HG02885 (cell line): ENCODE measurements around the gene CSHL1.
"Not testable (repeated sequence)": the region's sequence is repeated elsewhere in the genome, so short reads cannot be mapped to it uniquely, and the experiment has no call there.

Experiments
- ATAC-seq: cut with Tn5 transposase; IDR thresholded peaks from one replicate; pipeline ENCODE4 v1.9.1; 2021; ENCODE audit warnings: mild to moderate bottlenecking; ENCODE audit not compliant: unreplicated experiment, poor library complexity

CSHL1 gene

DNA sequence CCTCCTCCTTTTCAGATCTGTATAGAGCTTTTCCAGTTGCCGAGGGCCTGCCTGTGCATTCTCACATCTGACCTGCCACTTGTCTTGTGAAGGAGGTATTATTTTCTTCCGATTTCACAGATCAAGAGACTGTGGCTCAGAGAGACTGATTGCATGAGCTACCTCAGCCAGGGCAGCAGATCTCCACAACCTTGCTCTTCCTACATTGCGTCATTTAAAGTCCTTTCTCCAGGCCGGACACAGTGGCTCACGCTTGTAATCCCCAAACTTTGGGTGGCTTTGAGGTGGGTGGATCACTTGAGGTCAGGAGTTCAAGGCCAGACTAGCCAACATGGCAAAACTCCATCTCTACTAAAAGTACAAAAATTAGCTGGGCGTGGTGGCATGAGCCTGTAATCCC, 9.0 kb upstream of the CSHL1 start:
- not testable (repeated sequence) for ATAC-seq

DNA sequence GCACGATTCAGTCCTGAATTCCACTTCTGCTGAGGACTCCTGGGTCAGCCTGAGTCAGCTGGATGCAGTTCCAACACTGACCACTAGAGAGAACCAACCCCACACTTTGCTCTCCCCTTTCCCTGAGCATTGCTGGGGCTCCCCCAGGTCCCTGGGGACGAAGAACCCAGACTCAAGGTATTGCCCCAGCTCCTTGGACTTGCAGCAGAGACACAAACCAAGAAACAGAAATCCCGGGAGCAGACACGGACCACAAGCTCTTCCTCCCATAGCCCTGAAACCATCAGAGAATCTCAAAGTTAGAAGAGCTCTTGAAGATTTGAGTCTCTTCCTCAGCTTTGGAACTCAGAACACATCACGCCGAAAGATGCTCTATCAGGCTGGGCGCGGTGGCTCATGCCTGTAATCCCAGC, 8.3 kb upstream of the CSHL1 start:
- peak; percentile 74 for ATAC-seq

DNA sequence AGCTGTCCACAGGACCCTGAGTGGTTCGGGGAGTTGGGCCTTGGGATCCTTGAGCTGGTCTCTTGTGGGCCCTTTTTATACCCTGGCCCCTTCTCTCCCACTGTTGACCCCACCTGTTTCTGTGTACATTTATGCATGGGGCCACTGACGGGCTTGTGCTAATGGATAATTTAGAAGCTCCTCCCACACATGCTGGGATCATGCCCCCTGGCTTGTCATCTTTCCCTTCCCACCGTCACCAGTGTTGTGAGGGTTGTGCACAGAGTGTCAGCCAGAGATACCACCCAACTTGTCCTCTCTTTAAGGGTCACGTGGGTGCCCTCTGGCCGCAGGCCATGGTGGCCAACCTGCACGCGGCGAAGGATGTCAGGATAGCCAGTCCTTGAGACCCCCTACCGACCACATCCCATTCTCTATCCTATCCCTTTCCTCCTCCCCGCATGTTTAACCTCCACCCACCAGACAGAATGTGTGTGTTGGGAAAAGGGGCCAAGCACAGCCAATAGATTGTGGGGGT, 7.8 kb upstream of the CSHL1 start, which contains the start of gene GH1:
Gene GH1 (minus strand): TSS at position 51 of the 517 bp plus-strand sequence. CDS start 63 bp downstream, outside the sequence.
- not testable (repeated sequence) for ATAC-seq

DNA sequence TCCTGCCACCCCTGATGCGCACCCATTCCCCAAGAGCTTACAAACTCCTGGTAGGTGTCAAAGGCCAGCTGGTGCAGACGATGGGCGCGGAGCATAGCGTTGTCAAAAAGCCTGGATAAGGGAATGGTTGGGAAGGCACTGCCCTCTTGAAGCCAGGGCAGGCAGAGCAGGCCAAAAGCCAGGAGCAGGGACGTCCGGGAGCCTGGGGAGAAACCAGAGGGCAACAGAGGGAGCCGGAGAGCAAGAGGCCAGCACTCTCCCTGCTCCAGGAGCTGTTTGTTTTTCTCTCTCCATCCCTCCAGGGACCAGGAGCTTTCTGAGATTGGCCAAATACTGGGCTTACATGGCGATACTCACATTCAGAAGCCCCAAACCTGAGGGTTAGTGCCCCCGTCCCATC, 7.2 kb upstream of the CSHL1 start:
- ATAC-seq, result no peak

DNA sequence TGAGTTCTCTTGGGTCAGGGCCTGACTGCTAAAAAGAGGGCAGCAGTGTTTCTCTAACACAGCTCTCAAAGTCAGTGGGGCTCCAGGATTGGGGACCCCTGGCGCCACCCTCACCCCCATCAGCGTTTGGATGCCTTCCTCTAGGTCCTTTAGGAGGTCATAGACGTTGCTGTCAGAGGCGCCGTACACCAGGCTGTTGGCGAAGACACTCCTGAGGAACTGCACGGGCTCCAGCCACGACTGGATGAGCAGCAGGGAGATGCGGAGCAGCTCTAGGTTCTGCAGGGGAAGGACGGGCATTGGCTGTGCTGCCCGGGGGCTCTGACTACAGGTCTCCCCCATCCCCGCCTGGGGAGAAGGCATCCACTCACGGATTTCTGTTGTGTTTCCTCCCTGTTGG, 6.6 kb upstream of the CSHL1 start:
- ATAC-seq, result no peak

DNA sequence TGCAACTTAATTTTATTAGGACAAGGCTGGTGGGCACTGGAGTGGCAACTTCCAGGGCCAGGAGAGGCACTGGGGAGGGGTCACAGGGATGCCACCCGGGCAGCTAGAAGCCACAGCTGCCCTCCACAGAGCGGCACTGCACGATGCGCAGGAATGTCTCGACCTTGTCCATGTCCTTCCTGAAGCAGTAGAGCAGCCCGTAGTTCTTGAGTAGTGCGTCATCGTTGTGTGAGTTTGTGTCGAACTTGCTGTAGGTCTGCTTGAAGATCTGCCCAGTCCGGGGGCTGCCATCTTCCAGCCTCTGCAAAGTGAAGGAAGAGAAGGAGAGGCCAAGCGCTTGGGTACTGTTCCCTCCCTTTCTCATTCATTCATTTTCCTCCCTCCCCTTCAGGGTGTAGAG, 6.1 kb upstream of the CSHL1 start:
- not testable (repeated sequence) for ATAC-seq

DNA sequence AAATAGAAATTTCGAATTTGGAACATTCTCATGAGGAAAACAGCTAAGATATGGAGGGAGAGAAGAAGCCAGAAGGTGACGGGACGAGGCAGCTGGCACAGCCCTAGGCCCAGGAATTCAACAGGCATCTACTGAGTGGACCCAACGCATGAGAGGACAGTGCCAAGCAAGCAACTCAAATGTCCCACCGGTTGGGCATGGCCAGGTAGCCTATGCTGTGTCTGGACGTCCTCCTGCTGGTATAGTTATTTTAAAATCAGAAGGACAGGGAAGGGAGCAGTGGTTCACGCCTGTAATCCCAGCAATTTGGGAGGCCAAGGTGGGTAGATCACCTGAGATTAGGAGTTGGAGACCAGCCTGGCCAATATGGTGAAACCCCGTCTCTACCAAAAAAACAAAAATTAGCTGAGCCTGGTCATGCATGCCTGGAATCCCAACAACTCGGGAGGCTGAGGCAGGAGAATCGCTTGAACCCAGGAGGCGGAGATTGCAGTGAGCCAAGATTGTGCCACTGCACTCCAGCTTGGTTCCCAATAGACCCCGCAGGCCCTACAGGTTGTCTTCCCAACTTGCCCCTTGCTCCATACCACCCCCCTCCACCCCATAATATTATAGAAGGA, 5.6 kb upstream of the CSHL1 start:
- no peak for ATAC-seq

DNA sequence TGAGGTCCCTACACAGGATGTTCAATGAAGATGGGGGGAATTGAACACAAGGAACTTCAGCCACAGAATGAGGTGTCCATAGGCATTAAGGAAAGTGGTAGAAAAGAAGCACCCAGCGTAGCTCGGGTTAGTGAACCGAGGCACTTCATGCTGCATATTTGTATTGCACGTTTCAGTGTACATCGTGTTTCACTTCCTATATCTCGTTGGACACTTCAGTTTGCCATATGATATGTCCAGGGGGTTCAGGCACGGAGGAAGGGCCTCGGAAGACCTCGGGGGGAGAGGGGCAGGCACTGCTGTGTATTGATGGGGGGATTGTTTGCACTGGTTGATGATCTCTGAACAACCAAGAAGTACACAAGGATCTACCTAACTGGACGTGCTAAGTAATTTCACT, 4.7 kb upstream of the CSHL1 start:
- not testable (repeated sequence) for ATAC-seq

DNA sequence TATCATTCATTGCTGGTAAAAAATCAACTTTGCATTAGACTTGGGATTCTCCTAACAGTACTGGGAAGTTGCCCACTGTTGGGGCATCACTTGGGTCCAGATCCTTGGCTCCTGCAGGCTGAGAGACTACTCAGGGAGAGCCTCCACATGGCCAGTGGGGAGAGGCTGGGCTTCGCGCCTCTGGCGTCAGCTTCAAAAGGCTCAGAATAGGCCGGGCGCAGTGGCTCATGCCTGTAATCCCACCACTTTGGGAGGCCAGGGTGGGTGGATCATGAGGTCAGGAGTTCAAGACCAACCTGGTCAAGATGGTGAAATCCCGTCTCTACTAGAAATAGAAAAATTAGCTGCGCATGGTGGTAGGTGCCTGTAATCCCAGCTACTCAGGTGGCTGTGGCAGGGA, 3.4 kb upstream of the CSHL1 start:
- ATAC-seq, result no peak

DNA sequence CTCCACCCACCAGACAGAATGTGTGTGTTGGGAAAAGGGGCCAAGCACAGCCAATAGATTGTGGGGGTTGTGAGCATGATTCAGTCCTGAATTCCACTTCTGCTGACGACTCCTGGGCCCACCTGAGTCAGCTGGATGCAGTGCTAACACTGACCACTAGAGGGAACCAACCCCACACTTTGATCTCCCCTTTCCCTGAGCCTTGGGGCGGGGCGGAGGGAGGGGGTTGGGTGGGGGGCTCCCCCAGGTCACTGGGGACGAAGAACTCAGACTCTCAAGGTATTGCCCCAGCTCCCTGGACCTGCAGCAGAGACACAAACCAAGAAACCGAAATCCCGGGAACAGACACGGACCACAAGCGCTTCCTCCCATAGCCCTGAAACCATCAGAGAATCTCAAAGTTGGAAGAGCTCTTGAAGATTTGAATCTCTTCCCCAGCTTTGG, 621 bp upstream of the CSHL1 start:
- ATAC-seq, result no peak

DNA sequence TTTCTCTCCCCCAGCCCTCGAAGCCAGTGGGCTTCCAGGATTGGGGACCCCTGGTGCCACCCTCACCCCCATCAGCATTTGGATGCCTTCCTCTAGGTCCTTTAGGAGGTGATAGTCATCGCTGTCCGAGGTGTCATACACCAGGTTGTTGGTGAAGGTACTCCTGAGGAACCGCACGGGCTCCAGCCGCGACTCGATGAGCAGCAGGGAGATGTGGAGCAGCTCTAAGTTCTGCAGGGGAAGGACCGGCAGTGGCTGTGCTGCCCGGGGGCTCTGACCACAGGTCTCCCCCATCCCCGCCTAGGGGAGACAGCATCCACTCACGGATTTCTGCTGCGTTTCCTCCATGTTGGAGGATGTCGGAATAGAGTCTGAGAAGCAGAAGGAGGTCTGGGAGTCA, 962 bp downstream of the CSHL1 start:
- ATAC-seq, result no peak

DNA sequence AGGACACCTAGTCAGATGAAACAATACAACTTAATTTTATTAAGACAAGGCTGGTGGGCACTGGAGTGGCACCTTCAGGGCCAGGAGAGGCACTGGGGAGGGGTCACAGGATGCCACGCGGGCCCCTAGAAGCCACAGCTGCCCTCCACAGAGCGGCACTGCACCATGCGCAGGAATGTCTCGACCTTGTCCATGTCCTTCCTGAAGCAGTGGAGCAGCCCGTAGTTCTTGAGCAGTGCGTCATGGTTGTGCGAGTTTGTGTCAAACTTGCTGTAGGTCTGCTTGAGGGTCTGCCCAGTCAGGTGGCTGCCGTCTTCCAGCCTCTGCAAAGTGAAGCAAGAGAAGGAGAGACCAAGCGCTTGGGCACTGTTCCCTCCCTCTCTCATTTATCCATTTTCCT, 1.5 kb downstream of the CSHL1 start:
- not testable (repeated sequence) for ATAC-seq

DNA sequence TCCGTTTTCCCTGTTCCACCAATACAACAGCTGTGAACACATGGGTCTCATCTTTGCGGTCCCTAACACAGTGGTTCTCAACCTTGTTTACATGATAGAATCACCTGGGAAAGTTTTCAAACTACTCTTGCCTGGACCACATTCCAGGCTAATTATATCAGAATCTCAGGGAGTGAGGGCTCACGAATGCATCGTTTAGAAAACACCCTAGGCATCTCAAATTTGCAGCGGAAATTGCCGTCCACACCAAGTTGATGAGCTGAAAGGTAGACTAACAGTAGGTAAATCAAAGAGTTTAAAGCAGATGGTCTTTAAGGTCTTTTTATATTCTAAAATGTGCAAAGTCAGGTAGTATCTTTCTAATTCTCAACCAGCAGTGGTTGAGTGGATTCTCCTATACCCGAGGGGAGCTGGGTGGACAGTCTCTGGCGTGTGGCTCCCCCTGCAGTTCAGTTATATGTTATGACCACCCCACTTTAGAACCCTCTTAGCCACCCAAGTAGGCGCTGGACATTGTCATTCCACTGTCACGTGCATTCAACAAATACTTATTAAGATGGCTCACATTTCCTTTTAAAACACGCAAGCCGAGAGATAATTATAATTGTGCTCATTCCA, 3.8 kb downstream of the CSHL1 start:
- ATAC-seq, result not testable (repeated sequence)

DNA sequence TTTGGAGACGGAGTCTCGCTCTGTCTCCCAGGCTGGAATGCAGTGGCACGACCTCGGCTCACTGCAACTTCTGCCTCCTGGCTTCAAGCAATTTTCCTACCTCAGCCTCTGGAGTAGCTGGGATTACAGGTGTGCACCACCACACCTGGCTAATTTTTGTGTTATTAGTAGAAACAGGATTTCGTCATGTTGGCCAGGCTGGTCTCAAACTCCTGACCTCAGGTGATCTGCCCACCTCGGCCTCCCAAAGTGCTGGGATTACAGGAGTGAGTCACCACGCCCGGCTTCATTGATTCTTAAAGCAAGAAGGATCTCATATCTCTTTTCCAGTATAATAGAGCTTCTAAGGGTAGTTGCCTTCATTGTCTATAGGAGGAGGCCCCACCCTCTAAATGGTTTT, 6.3 kb downstream of the CSHL1 start:
- ATAC-seq, result not testable (repeated sequence)

DNA sequence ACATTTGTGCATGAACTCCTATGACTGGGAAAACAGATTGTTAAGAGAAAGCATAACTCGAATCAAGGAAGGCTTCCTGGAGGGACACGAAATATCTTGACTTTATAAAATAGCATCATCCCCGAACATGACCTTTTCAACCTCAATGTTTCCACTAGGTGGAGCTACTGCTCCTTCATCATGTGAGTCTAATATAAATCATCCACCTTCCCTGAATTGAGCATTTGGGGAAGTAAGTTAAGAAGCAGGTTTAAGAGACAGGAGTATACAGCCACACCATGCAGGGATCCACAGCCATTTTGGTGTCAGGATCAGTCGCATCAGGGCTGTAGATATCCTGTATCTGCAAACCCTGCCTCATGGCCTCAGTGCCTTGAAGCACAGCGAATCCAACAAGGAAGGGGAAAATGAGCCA, 7.3 kb downstream of the CSHL1 start:
- ATAC-seq, result not testable (repeated sequence)

DNA sequence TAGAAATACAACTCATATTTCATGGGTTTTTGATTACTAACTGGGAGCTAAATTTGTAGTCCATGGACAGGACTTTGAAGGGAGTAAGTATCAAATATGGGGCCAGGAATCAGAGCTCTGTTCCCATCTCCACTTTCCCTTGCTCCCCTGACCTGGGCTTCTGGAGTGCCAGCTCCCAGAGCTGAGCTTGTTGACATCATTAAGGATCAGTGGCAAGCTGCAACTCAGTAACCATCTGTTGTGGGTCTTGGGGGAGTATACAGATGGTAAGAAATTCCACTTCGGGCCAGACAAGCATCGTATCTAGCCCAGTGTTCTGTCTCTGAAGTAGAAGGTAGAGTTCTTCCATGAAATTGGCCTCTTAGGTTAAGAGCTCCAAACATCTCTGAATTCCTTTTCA, 9.1 kb downstream of the CSHL1 start:
- ATAC-seq, result not testable (repeated sequence)

DNA sequence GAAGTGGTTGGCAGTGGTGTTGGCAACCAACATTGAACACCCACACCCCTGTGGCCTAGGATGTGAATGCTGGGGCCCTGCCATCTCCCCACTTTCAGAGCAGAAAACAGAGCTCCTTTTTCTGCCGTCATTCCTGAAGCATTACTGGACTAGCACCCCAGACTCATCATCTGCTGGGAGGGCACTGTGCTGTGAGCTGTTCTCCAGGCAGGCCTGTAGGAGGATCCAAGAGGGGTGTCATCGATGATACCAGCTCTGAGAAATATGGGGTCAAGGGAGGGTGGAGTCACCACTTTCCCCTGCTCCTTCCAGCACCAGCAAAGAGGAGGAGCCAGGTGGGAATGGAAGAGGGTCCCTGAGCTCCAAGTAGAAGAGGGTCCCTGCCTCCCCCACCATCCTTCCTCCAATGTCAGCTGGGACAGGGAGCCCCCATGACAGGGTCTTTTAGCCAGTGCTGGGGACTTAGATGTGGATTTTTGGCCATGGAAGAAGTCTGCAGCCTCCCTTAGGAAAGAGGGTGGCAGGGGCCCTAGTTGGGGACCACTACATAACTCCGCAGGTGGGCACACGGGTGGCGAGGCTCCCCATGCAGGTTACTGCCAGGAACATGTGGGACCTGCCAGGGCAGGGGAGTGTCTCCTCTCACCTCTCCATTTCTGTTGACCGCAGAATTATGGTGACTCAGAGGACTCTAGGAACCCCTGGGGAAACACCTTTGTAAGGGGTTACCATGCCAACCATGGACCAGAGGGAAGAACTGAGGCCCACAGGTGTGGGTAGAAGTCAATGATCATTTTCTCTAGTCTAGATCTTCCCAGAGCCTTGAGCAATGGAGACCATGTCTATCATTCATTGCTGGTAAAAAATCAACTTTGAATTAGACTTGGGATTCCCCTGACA, 11.9 kb downstream of the CSHL1 start:
- ATAC-seq, result not testable (repeated sequence)

DNA sequence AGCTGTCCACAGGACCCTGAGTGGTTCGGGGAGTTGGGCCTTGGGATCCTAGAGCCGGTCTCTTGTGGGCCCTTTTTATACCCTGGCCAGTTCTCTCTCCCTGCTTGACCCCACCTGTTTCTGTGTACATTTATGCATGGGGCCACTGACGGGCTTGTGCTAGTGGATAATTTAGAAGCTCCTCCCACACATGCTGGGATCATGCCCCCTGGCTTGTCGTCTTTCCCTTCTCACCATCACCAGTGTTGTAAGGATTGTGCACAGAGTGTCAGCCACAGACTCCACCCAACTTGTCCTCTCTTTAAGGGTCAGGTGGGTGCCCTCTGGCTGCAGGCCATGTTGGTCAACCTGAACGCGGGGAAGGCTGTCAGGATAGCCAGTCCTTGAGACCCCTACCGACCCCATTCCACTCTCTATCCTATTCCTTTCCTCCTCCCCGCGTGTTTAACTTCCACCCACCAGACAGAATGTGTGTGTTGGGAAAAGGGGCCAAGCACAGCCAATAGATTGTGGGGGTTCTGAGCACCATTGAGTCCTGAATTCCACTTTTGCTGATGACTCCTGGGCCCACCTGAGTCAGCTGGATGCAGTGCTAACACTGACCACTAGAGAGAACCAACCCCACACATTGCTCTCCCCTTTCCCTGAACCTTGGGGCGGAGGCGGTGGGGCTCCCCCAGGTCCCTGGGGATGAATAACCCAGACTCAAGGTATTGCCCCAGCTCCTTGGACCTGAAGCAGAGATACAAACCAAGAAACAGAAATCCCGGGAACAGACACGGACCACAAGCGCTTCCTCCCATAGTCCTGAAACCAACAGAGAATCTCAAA, 14.3 kb downstream of the CSHL1 start, which contains the start of gene CSH1:
Gene CSH1 (minus strand): TSS at position 51 of the 831 bp plus-strand sequence. CDS start 63 bp downstream, outside the sequence.
- not testable (repeated sequence) for ATAC-seq

DNA sequence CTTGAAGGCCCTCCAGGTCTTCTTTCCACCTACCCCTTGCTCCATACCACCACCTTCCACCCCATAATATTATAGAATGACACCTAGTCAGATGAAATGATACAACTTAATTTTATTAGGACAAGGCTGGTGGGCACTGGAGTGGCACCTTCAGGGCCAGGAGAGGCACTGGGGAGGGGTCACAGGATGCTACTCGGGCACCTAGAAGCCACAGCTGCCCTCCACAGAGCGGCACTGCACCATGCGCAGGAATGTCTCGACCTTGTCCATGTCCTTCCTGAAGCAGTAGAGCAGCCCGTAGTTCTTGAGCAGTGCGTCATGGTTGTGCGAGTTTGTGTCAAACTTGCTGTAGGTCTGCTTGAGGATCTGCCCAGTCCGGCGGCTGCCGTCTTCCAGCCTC, 16.2 kb downstream of the CSHL1 start:
- not testable (repeated sequence) for ATAC-seq

DNA sequence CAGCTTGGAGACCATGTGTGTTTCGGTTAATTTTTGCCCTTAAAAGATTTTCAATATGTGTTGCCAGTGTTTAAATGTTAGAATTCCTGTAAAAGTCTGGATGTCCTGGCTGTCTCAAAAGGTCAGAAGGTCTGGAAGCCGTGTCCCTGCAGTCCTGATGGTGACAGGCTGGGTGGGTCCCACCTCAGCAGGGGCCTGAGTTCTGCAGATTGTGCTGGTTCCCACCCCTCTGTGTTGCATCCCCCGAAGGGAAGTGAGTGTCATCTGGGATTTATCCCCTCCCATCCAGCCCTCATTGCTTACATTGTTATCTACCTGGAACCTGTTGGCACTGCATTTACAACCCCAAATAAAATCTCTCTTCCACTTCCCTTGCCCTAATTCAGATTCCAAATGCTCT, 17.0 kb downstream of the CSHL1 start:
- ATAC-seq, result not testable (repeated sequence)
